Lung (tissue), 12 donors: ENCODE measurements around the gene PLPP7. TPM values are rescaled to one million over a fixed set of nuclear protein-coding genes. Genes with fewer than 3 reads are reported as not detected.
"Not testable (repeated sequence)": the region's sequence is repeated elsewhere in the genome, so short reads cannot be mapped to it uniquely, and the experiment has no call there.

Source experiments
- ATAC-seq: fragments of 200-7000 bp; cut with Tn5 transposase; one replicate; pipeline ENCODE4 v1.9.1; 2020; ENCODE audit warnings: moderate number of reproducible peaks; ENCODE audit not compliant: insufficient read depth, low FRiP score
- DNase-seq, 3 donors: peaks; one replicate each; pipeline ENCODE4 v3.0.0-alpha.2; 2013 to 2017
- H3K27ac ChIP-seq, 2 donors: one replicate each; pipeline ENCODE4 v1.5.1; 2013; ENCODE audit warnings: mild to moderate bottlenecking in 2 of 2, moderate library complexity in 2 of 2, control low read depth in 1 of 2, inconsistent platforms in 1 of 2, low read depth in 1 of 2, low read length in 1 of 2
- H3K27me3 ChIP-seq, 3 donors: one replicate each; pipeline ENCODE4 v1.5.1; 2013; ENCODE audit warnings: low read length in 2 of 3; ENCODE audit not compliant: control insufficient read depth in 3 of 3, insufficient read depth in 3 of 3
- H3K36me3 ChIP-seq, 4 donors: one replicate each; pipeline ENCODE4 v1.5.1; 2013; ENCODE audit warnings: low read length in 4 of 4, mild to moderate bottlenecking in 1 of 4, moderate library complexity in 1 of 4; ENCODE audit not compliant: control insufficient read depth in 4 of 4, insufficient read depth in 4 of 4
- H3K4me1 ChIP-seq, 5 donors: one replicate each; pipeline ENCODE4 v1.5.1; 2013; ENCODE audit warnings: low read length in 5 of 5, mild to moderate bottlenecking in 2 of 5, moderate library complexity in 1 of 5; ENCODE audit not compliant: control insufficient read depth in 5 of 5, insufficient read depth in 5 of 5
- H3K4me3 ChIP-seq: one replicate; pipeline ENCODE4 v1.5.1; 2013; ENCODE audit warnings: mild to moderate bottlenecking, control low read depth, moderate library complexity
- H3K9ac ChIP-seq, 2 donors: one replicate each; pipeline ENCODE4 v1.5.1; 2013; ENCODE audit warnings: low read length in 2 of 2, control low read depth in 1 of 2; ENCODE audit not compliant: insufficient read depth in 1 of 2
- H3K9me3 ChIP-seq, 4 donors: one replicate each; pipeline ENCODE4 v1.5.1; 2013; ENCODE audit warnings: low read length in 3 of 4, mild to moderate bottlenecking in 1 of 4, moderate library complexity in 1 of 4; ENCODE audit not compliant: control insufficient read depth in 4 of 4, insufficient read depth in 3 of 4
- CTCF ChIP-seq: IDR thresholded peaks from 2 replicates; pipeline ENCODE4 v1.5.1; 2012; ENCODE audit warnings: mild to moderate bottlenecking; ENCODE audit errors: control extremely low read depth, extremely low read depth
- WGBS, 2 donors: extraction: QIAGEN DNeasy Blood & Tissue Kit; methylation state at CpG; one replicate each; pipeline ENCODE4 v1.1.7; 2013; 5-methylcytosine and 5-hydroxymethylcytosine counted together
- polyA plus RNA-seq, 2 donors: library from polyadenylated mRNA; stranded (reverse); fragments of 200-250 nt; gene quantifications; one replicate each; pipeline ENCODE4 v1.2.1, GENCODE V29; 2013
- total RNA-seq, 2 donors: library from RNA; depleted of rRNA in 1 of 2; stranded (reverse); fragments of >200 nt in 1 of 2; gene quantifications; one replicate each; pipeline ENCODE4 v1.2.1, GENCODE V29; 2014 to 2021
- donor health status: control.
- donor health status: control.
- donor health status: Bipolar disorder and iron deficiency.
- donor health status: healthy.
- donor health status: DM: yes; HTN: yes; CAD: no.

The PLPP7 gene
- total and polyA plus RNA-seq, 4 donors = 0.79 to 1.8 (median 1.1) TPM

- H3K4me1 ChIP-seq = peaks cover 0 to 12% (median 5%) of the 10 kb centered on the region in 5 donors
- H3K27ac ChIP-seq = no peak overlapping the region
- WGBS, 2 donors = 94 to 96% methylated on average over 33 of the region's 33 CpGs
- no peak for DNase-seq
- peaks cover 0 to 14% (median 1%) of the 10 kb centered on the region in 4 donors for H3K36me3 ChIP-seq
- no peak for ATAC-seq
- no peaks in the 10 kb centered on the region for H3K9me3 ChIP-seq
- no peak overlapping the region for H3K9ac ChIP-seq
- no peak overlapping the region for H3K4me3 ChIP-seq
- no peaks in the 10 kb centered on the region for H3K27me3 ChIP-seq
- no peak for TF ChIP-seq CTCF
Measured at GRCh38 chr9:131260751-131261452, 28.6 kb upstream of the PLPP7 start.

GRCh38 chr9:131262327-131263032 lies 27.0 kb upstream of the PLPP7 start:
- Histone ChIP-seq H3K4me1 (peaks cover 0 to 5% (median 3%) of the 10 kb centered on the region in 5 donors), H3K9me3 (no peaks in the 10 kb centered on the region), H3K4me3 (no peak overlapping the region), H3K27ac (no peak overlapping the region), H3K27me3 (no peaks in the 10 kb centered on the region), H3K9ac (no peak overlapping the region), H3K36me3 (peaks cover 0 to 14% (median 1%) of the 10 kb centered on the region in 4 donors)
- TF ChIP-seq CTCF = no peak
- no peak for DNase-seq
- no peak for ATAC-seq
- WGBS, 2 donors = 69 to 72% methylated on average over 13 of the region's 13 CpGs

- WGBS, 2 donors = 84 to 88% methylated on average over 5 of the region's 5 CpGs
- not testable (repeated sequence) for H3K9ac ChIP-seq, ATAC-seq, H3K27me3 ChIP-seq, H3K27ac ChIP-seq, DNase-seq, H3K4me3 ChIP-seq, H3K9me3 ChIP-seq, H3K4me1 ChIP-seq
- H3K36me3 ChIP-seq = peaks cover 0 to 14% (median 1%) of the 10 kb centered on the region in 4 donors
Measured at GRCh38 chr9:131263033-131263343, 26.5 kb upstream of the PLPP7 start.

GRCh38 chr9:131263701-131264100 lies 25.8 kb upstream of the PLPP7 start:
- 65 to 83% methylated on average over 6 of the region's 6 CpGs for WGBS, 2 donors
- H3K4me1 ChIP-seq = peaks cover 0 to 5% (median 0%) of the 10 kb centered on the region in 5 donors
- no peak overlapping the region for H3K9ac ChIP-seq
- TF ChIP-seq CTCF = no peak
- no peak for DNase-seq
- ATAC-seq = no peak
- H3K36me3 ChIP-seq = peaks cover 0 to 14% (median 1%) of the 10 kb centered on the region in 4 donors
- H3K27me3 ChIP-seq = no peaks in the 10 kb centered on the region
- H3K4me3 ChIP-seq = no peak overlapping the region
- H3K9me3 ChIP-seq = no peaks in the 10 kb centered on the region
- peak overlapping the region in 1 of 2 donors; percentile 36 for H3K27ac ChIP-seq
